IPS DF 19.7 (cell line): ENCODE measurements around the gene PCSK2.

ENCODE experiments used
- DNase-seq: peaks from one replicate; pipeline ENCODE4 v3.0.0-alpha.2; 2013; ENCODE audit warnings: low read depth, low spot score

Gene PCSK2

DNA sequence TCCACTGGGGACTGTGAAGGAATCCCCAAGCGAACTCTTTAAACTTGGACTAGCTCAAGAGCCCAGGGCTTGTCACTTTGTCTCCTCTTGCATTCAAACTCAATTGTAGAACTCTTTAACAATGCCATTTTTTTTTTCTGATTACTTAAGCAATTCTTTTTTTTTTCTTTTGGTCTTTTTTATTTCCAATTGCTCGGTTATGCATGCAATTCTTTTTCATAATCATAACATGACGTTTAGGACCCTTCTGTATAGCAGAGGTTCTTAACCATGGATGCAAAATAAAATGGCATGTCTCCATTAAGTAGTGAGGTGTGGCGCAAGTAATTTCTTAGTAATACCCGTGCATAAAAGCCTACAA lies 304.8 kb downstream of the PCSK2 start:
- DNase-seq: no peak

DNA sequence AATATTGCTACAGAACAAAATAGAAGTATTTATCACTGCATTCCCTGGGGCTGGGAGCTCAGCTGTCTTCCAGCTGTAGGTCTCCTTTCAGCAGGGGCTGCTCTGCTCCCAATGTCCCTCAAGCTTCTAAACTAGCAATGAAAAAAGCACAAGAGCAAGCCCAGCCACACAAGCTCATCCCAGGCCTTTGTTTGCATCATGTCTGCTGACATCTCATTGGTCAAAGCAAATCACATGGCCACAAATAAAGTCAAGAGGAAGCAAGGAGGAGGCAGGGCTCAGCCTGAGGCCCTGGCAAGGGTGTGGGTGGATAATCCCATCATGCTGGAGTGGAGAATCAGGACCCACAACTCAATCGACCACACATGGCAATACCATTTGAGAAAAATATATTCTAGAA lies 306.6 kb downstream of the PCSK2 start:
- DNase-seq: peak; percentile 78

DNA sequence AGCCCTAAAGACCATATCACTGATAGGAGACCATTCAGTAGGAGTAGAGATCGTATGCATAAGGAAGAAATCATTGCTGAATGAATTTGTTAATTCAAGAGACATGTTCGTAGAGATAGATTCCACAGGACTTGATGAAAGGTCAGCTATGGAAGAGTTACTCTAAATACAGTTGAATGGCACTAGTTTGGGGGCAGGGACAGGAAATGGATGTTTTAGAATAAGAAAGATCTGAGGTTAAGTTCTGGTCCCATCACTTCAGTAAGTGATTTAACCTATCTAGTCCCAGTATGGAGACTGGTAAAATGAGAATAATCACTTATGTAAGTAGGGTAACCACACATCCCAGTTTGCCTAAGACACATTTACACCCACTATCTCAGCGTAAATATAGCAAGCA lies 307.2 kb downstream of the PCSK2 start:
- no peak for DNase-seq
